Pons (tissue), 1 donor: Measurements from ENCODE around the gene MFRP.

Source experiments
- DNase-seq: peaks from one replicate; pipeline ENCODE4 v3.0.0-alpha.2; 2016; ENCODE audit warnings: low spot score

MFRP gene

GRCh38 chr11:119318240-119319135 lies 28.0 kb downstream of the MFRP start:
- DNase-seq, result no peak

GRCh38 chr11:119317592-119318239 lies 28.8 kb downstream of the MFRP start:
- no peak for DNase-seq

GRCh38 chr11:119316729-119317591 lies 29.5 kb downstream of the MFRP start, which contains the start of gene MCAM:
Gene MCAM (minus strand): TSS chr11:119317130. CDS start chr11:119317101, 29 bp downstream.
- no peak for DNase-seq

GRCh38 chr11:119316016-119316728 lies 30.3 kb downstream of the MFRP start:
- DNase-seq, result peak; percentile 80

GRCh38 chr11:119315131-119316015 lies 31.1 kb downstream of the MFRP start:
- DNase-seq, result peak; percentile 61

- no peak for DNase-seq
These were observed 31.8 kb downstream of the MFRP start for GRCh38 chr11:119314726-119315125.

- no peak for DNase-seq
These were observed 35.8 kb downstream of the MFRP start for GRCh38 chr11:119310682-119311052.

GRCh38 chr11:119309953-119310681 lies 36.4 kb downstream of the MFRP start:
- no peak for DNase-seq

- no peak for DNase-seq
These were observed 37.1 kb downstream of the MFRP start for GRCh38 chr11:119309411-119309810.

GRCh38 chr11:119307974-119308373 lies 38.5 kb downstream of the MFRP start:
- DNase-seq, result no peak

- no peak for DNase-seq
These were observed 39.3 kb downstream of the MFRP start for GRCh38 chr11:119307219-119307618.

- DNase-seq, result no peak
These were observed 40.1 kb downstream of the MFRP start for GRCh38 chr11:119306373-119306890.

- no peak for DNase-seq
These were observed 40.7 kb downstream of the MFRP start for GRCh38 chr11:119305556-119306372.

GRCh38 chr11:119303227-119303718 lies 43.2 kb downstream of the MFRP start:
- DNase-seq, result no peak

- DNase-seq, result no peak
These were observed 46.1 kb downstream of the MFRP start for GRCh38 chr11:119300198-119300964.

- DNase-seq, result no peak
These were observed 47.1 kb downstream of the MFRP start for GRCh38 chr11:119299416-119299815.

- no peak for DNase-seq
These were observed 47.8 kb downstream of the MFRP start for GRCh38 chr11:119298726-119299125.

- DNase-seq, result no peak
These were observed 48.6 kb downstream of the MFRP start for GRCh38 chr11:119297938-119298337.
